GM23248 (cell line): Measurements from ENCODE around the gene RWDD2A.
"Not testable (repeated sequence)": the region's sequence is repeated elsewhere in the genome, so short reads cannot be mapped to it uniquely, and the experiment has no call there.

Experiments used
- EZH2 ChIP-seq: fragments of 200-600 bp; sonication (generic); IDR thresholded peaks from 2 replicates; pipeline ENCODE4 v1.6.1; 2018; ENCODE audit warnings: antibody characterized with exemption, mild to moderate bottlenecking; ENCODE audit not compliant: insufficient read depth, poor library complexity, severe bottlenecking
- EZH2phosphoT487 ChIP-seq: fragments of 200-600 bp; sonication (generic); IDR thresholded peaks from 2 replicates; pipeline ENCODE4 v1.6.1; 2018; ENCODE audit warnings: antibody characterized with exemption, moderate library complexity, mild to moderate bottlenecking, low read depth; ENCODE audit not compliant: insufficient read depth

GRCh38 chr6:83191974-83192373 is 1.2 kb upstream of the RWDD2A start:
- TF ChIP-seq EZH2, EZH2phosphoT487: not testable (repeated sequence)
